Gastrocnemius medialis (tissue), 4 donors: ENCODE data around the gene RASGRP1.

Experiments used
- CTCF ChIP-seq, 5 experiments: fragments of 450-650 bp in 3 of 5; fragments of 200-600 bp in 2 of 5; sonication (generic) in 2 of 5; IDR thresholded peaks in 4 of 5; conservative IDR thresholded peaks in 1 of 5; 1 replicate in 4 of 5; 2 replicates in 1 of 5; pipeline ENCODE4 v1.5.1; 2016 to 2019; ENCODE audit warnings: antibody characterized with exemption in 5 of 5, mild to moderate bottlenecking in 3 of 5, moderate library complexity in 3 of 5
- POLR2A ChIP-seq, 2 donors: fragments of 450-650 bp; IDR thresholded peaks; one replicate each; pipeline ENCODE4 v1.6.1; 2017; ENCODE audit warnings: antibody characterized with exemption in 2 of 2, mild to moderate bottlenecking in 2 of 2, moderate library complexity in 2 of 2

- TF ChIP-seq CTCF (IDR thresholded peaks at IDR 0.05 in 4 of 5, conservative IDR thresholded peaks at IDR 0.05 in 1 of 5) (no peak), POLR2A (IDR thresholded peaks at IDR 0.05) (no peak)
Observed at GRCh38 chr15:38539008-38539343, 25.6 kb downstream of the RASGRP1 start.
